Heart left ventricle (tissue), 16 donors: ENCODE data around the gene PTPRN2. TPM values are rescaled to one million over a fixed set of nuclear protein-coding genes. Genes with fewer than 3 reads are reported as not detected.

Experiments
- ATAC-seq, 4 donors: fragments of 200-7000 bp; cut with Tn5 transposase; one replicate each; pipeline ENCODE4 v1.9.1; 2020 to 2022; ENCODE audit warnings: moderate library complexity in 4 of 4, mild to moderate bottlenecking in 3 of 4, moderate number of reproducible peaks in 1 of 4
- DNase-seq, 5 donors: peaks; one replicate each; pipeline ENCODE4 v3.0.0-alpha.2; 2020
- H3K27ac ChIP-seq, 12 donors: fragments of 200-600 bp; sonication (generic) in 4 of 12; one replicate each; pipeline versions ENCODE4 v1.5.0 to v1.8.0; 2016 to 2022; ENCODE audit warnings: mild to moderate bottlenecking in 2 of 12
- H3K27me3 ChIP-seq, 9 donors: fragments of 200-600 bp; sonication (generic) in 2 of 9; one replicate each; pipeline versions ENCODE4 v1.5.1 to v1.8.0; 2016 to 2022; ENCODE audit warnings: mild to moderate bottlenecking in 3 of 9
- H3K36me3 ChIP-seq, 9 donors: fragments of 200-600 bp; sonication (generic) in 2 of 9; one replicate each; pipeline versions ENCODE4 v1.5.0 to v1.8.0; 2018 to 2022; ENCODE audit warnings: mild to moderate bottlenecking in 2 of 9
- H3K4me1 ChIP-seq, 12 donors: fragments of 200-600 bp; sonication (generic) in 4 of 12; one replicate each; pipeline versions ENCODE4 v1.5.0 to v1.8.0; 2016 to 2022; ENCODE audit warnings: mild to moderate bottlenecking in 3 of 12
- H3K4me3 ChIP-seq, 12 donors: fragments of 200-600 bp; sonication (generic) in 4 of 12; one replicate each; pipeline versions ENCODE4 v1.5.0 to v1.8.0; 2017 to 2022; ENCODE audit warnings: mild to moderate bottlenecking in 9 of 12, moderate library complexity in 4 of 12
- H3K9me3 ChIP-seq, 12 donors: fragments of 200-600 bp; sonication (generic) in 4 of 12; one replicate each; pipeline versions ENCODE4 v1.5.0 to v1.8.0; 2016 to 2022; ENCODE audit warnings: mild to moderate bottlenecking in 1 of 12
- CTCF ChIP-seq, 12 donors: fragments of 200-600 bp; sonication (generic) in 4 of 12; IDR thresholded peaks; one replicate each; pipeline versions ENCODE4 v1.5.0 to v1.8.0; 2018 to 2022; ENCODE audit warnings: antibody characterized with exemption in 12 of 12, mild to moderate bottlenecking in 5 of 12
- POLR2A ChIP-seq, 2 donors: fragments of 450-650 bp; IDR thresholded peaks; one replicate each; pipeline ENCODE4 v1.6.1; 2017; ENCODE audit warnings: antibody characterized with exemption in 2 of 2, mild to moderate bottlenecking in 2 of 2, moderate library complexity in 2 of 2
- WGBS, 4 donors: extraction: QIAGEN DNeasy Blood & Tissue Kit in 2 of 4; methylation state at CpG; one replicate each; pipeline versions ENCODE4 v1.1.5 to v1.1.7; 2013 to 2018; 5-methylcytosine and 5-hydroxymethylcytosine counted together
- intact Hi-C, 10 donors: fragments of 100-400 bp; cut with DNase I; formaldehyde crosslinking; loops; one replicate each; pipeline versions ENCODE4 v1.11.1 to v1.14.2; 2022
- polyA plus RNA-seq, 2 donors: library from polyadenylated mRNA; stranded (reverse); fragments of 200-250 nt; gene quantifications; one replicate each; pipeline ENCODE4 v1.2.3, GENCODE V29; 2013
- total RNA-seq, 9 donors: library from RNA; depleted of rRNA in 2 of 9; stranded (reverse); fragments of >200 nt in 2 of 9; fragmentation: NEBNext Ultra II Directional in 3 of 9; extraction: Animal tissue kit (Norgen Biotek cat#: 25700) in 3 of 9; gene quantifications; one replicate each; pipeline versions ENCODE4 v1.1.0 to v1.2.4, GENCODE V29; 2016 to 2023
- donor health status: ischemic (EF 13 %, LVEDD 7.1; RV severe dilation, severe dysfunction).
- donor health status: healthy with polysubstance abuse.
- donor health status: DM: no; HTN: yes; CAD: no.
- donor health status: DM: no; HTN: no; CAD: no.
- donor health status: ischemic (EF 25% LVEDD 6.9; RV normal size, moderate dysfunction).
- donor health status: ischemic (EF 25% LVEDD 5.7; RV mildly dilated, moderate dysfunction).
- donor health status: healthy.
- donor health status: DM: yes; HTN: yes; CAD: no.
- donor health status: ischemic (EF 35%, LVEDD 5.7; RV mildly dilated, moderate dysfunction).
- donor health status: nonischemic (EF 11% LVEDD 7.7; RV severe dilation, severe dysfunction).
- donor health status: DM: yes; HTN: yes; CAD: no.
- donor health status: PGD.
- donor health status: ischemic (EF 29% LVEDD 5.4; RV normal size, mild dysfunction).
- donor health status: nonischemic (EF 23%, LVEDD 6.1; RV moderate dilation, normal function).

Gene PTPRN2
- total and polyA plus RNA-seq, 11 donors, result 0.61 to 2.3 (median 1.3) TPM

- no peak for TF ChIP-seq POLR2A (IDR thresholded peaks at IDR 0.05)
- no peak for TF ChIP-seq CTCF (IDR thresholded peaks at IDR 0.05)
- no peak for DNase-seq
- no peak overlapping the region for H3K27ac ChIP-seq
- ATAC-seq, result no peak
- H3K27me3 ChIP-seq, result peaks cover 0 to 40% (median 0%) of the 10 kb centered on the region in 9 donors
- WGBS, 4 donors, result 53 to 62% (median 57%) methylated on average over 9 of the region's 9 CpGs
- intact Hi-C loops, result no loop called here
- no peaks in the 10 kb centered on the region for H3K36me3 ChIP-seq
- no peak overlapping the region for H3K4me3 ChIP-seq
- no peaks in the 10 kb centered on the region for H3K4me1 ChIP-seq
- no peaks in the 10 kb centered on the region for H3K9me3 ChIP-seq
These were observed 66.8 kb downstream of the PTPRN2 start for GRCh38 chr7:158520825-158521224.

- H3K4me3 ChIP-seq, result no peak overlapping the region
- TF ChIP-seq CTCF (IDR thresholded peaks at IDR 0.05) (no peak), POLR2A (IDR thresholded peaks at IDR 0.05) (no peak)
- 65 to 73% (median 70%) methylated on average over 4 of the region's 4 CpGs for WGBS, 4 donors
- no peak overlapping the region for H3K27ac ChIP-seq
- ATAC-seq (no peak), DNase-seq (no peak)
- no peaks in the 10 kb centered on the region for H3K36me3 ChIP-seq
- peaks cover 0 to 29% (median 0%) of the 10 kb centered on the region in 9 donors for H3K27me3 ChIP-seq
- H3K9me3 ChIP-seq, result no peaks in the 10 kb centered on the region
- H3K4me1 ChIP-seq, result no peaks in the 10 kb centered on the region
- intact Hi-C loops, result no loop called here
These were observed 67.9 kb downstream of the PTPRN2 start for GRCh38 chr7:158519633-158520174.

- Histone ChIP-seq H3K27ac (no peak overlapping the region), H3K9me3 (no peaks in the 10 kb centered on the region), H3K4me3 (no peak overlapping the region), H3K4me1 (no peaks in the 10 kb centered on the region), H3K36me3 (no peaks in the 10 kb centered on the region), H3K27me3 (peaks cover 0 to 28% (median 0%) of the 10 kb centered on the region in 9 donors)
- intact Hi-C loops, result no loop called here
- DNase-seq, result no peak
- no peak for TF ChIP-seq POLR2A (IDR thresholded peaks at IDR 0.05)
- no peak for TF ChIP-seq CTCF (IDR thresholded peaks at IDR 0.05)
- no peak for ATAC-seq
- WGBS, 4 donors, result 75 to 81% (median 78%) methylated on average over 7 of the region's 7 CpGs
These were observed 68.5 kb downstream of the PTPRN2 start for GRCh38 chr7:158518980-158519632.

- Histone ChIP-seq H3K4me1 (no peaks in the 10 kb centered on the region), H3K27me3 (peaks cover 0 to 28% (median 0%) of the 10 kb centered on the region in 9 donors), H3K9me3 (peaks cover 0 to 8% (median under 1%) of the 10 kb centered on the region in 12 donors), H3K4me3 (no peak overlapping the region), H3K27ac (no peak overlapping the region), H3K36me3 (no peaks in the 10 kb centered on the region)
- no peak for ATAC-seq
- 85 to 96% (median 87%) methylated on average over 4 of the region's 4 CpGs for WGBS, 4 donors
- intact Hi-C loops, result no loop called here
- TF ChIP-seq POLR2A (IDR thresholded peaks at IDR 0.05) (no peak), CTCF (IDR thresholded peaks at IDR 0.05) (no peak)
- no peak for DNase-seq
These were observed 70.1 kb downstream of the PTPRN2 start for GRCh38 chr7:158517571-158517970.
